Measurements from ENCODE around the gene AK6. TPM values are rescaled to one million over a fixed set of nuclear protein-coding genes. Genes with fewer than 3 reads are reported as not detected.

AK6 gene
- 10 to 100 TPM; 24.6 to 32.0 TPM for total RNA-seq
- 59.2 TPM for polyA plus RNA-seq (ENCODE audit: insufficient read depth, low read depth, low replicate concordance)
- long read RNA-seq, donor 1, transcript AK6-202 (5 exons, 1,648 nt), result major isoform, 39 of 40 reads
- long read RNA-seq, donor 1, partial matches to known transcripts, result 0 of 40 reads
- long read RNA-seq, donor 1, other reads (novel, unspliced or antisense), result 0 of 40 reads
- long read RNA-seq, donor 2, transcript AK6-202 (5 exons, 1,648 nt), result major isoform, 25 of 27 reads
- long read RNA-seq, donor 2, partial matches to known transcripts, result 0 of 27 reads
- long read RNA-seq, donor 2, other reads (novel, unspliced or antisense), result 0 of 27 reads

DNA sequence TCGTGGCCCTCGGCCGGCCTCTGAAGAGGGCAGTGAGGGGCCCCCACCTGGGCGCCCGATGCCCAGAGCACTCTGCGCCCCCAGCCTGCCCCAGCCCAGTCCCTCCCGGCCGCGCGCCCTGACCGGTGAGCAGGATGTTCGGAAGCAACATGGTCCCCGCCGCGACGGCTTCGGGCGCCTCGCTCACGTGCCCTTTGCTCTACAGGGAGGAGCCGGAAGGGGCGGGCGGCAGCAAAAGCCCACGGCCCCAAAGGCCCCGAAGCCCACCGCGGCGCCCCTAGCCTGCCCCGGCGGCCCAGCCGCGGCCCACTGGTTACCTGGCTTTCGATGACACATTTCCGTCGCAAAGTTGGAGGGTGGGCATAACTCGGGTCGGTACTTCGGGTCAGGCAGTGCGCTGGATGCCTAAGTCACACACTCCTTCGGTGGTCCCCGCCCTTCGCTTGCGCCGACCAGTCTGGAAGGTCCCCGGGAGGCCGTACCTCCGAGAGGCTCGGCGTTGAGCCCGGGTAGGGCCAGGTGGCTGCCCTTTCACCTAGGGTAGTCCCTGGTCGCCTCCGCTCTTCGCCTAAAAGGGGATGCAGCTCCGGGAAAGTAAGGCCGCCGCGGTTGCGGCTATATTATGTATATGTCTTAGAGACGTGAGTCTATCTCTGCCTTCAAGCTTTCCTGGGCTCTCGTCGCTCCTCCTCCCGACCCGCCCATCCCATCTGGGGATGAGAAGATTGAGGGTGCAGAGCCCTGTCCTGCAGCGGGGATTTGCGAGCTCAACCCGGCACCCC lies at the start of gene AK6, which contains the start of the genes RAD17 and TAF9:
Gene AK6, minus strand, starts transcription at position 181 of the 782 bp plus-strand sequence. Its CDS starts 30 bp downstream, at position 151.
Gene RAD17, plus strand, starts transcription at position 479 of the 782 bp plus-strand sequence. CDS start 2,391 bp downstream, outside the sequence.
Gene TAF9, minus strand, starts transcription at position 181 of the 782 bp plus-strand sequence. CDS start 3,783 bp downstream, outside the sequence.
- TF ChIP-seq POLR2A (IDR thresholded peaks at IDR 0.05), result no peak
- peak in 1 of 3 experiments; percentile 10 for TF ChIP-seq CTCF (IDR thresholded peaks at IDR 0.05)
- Histone ChIP-seq H3K9me3 (no peaks in the 10 kb centered on the region), H3K27ac (peak within 1 kb of the TSS; percentile 97 to 99), H3K27me3 (no peaks in the 10 kb centered on the region), H3K36me3 (ENCODE audit: low read depth, missing control alignments) (no peaks in the 10 kb centered on the region), H3K4me1 (peaks cover 16% of the 10 kb centered on the region), H3K4me3 (peak within 1 kb of the TSS; percentile 75 to 92)
- intact Hi-C loops (cut with DNase I; ENCODE audit: low total_unique reads), result no loop called here
- peak; percentile 97 for DNase-seq
- 0 to 1% methylated on average over 16 to 52 of the region's 66 CpGs for WGBS, 2 donors

- no peak for TF ChIP-seq POLR2A (IDR thresholded peaks at IDR 0.05)
- TF ChIP-seq CTCF (IDR thresholded peaks at IDR 0.05), result no peak
- 91 to 95% methylated on average over 3 of the region's 3 CpGs for whole genome bisulfite sequencing, 2 donors
- no peak overlapping the region for H3K27ac ChIP-seq
- H3K4me1 ChIP-seq, result no peaks in the 10 kb centered on the region
- H3K4me3 ChIP-seq, result no peak overlapping the region
- intact Hi-C loops (cut with DNase I; ENCODE audit: low total_unique reads), result no loop called here
- no peaks in the 10 kb centered on the region for H3K27me3 ChIP-seq
- no peaks in the 10 kb centered on the region for H3K36me3 ChIP-seq (ENCODE audit: low read depth, missing control alignments)
- DNase-seq, result no peak
- H3K9me3 ChIP-seq, result no peaks in the 10 kb centered on the region
Observed at GRCh38 chr5:69418554-69418953, 49.2 kb upstream of the AK6 start.

- Histone ChIP-seq H3K9me3 (no peaks in the 10 kb centered on the region), H3K36me3 (ENCODE audit: low read depth, missing control alignments) (no peaks in the 10 kb centered on the region), H3K27ac (no peak overlapping the region), H3K4me1 (no peaks in the 10 kb centered on the region), H3K27me3 (no peaks in the 10 kb centered on the region), H3K4me3 (no peak overlapping the region)
- no peak for DNase-seq
- TF ChIP-seq CTCF (IDR thresholded peaks at IDR 0.05) (no peak), POLR2A (IDR thresholded peaks at IDR 0.05) (no peak)
- intact Hi-C loops (cut with DNase I; ENCODE audit: low total_unique reads), result no loop called here
Observed at GRCh38 chr5:69416699-69417098, 47.4 kb upstream of the AK6 start.

GRCh38 chr5:69416180-69416579 lies 46.9 kb upstream of the AK6 start:
- no peak for DNase-seq
- intact Hi-C loops (cut with DNase I; ENCODE audit: low total_unique reads), result no loop called here

More at GRCh38 chr5:69416180-69416579, 46.9 kb upstream of the AK6 start:
- Histone ChIP-seq H3K9me3 (no peaks in the 10 kb centered on the region), H3K27me3 (no peaks in the 10 kb centered on the region), H3K4me1 (no peaks in the 10 kb centered on the region), H3K36me3 (ENCODE audit: low read depth, missing control alignments) (no peaks in the 10 kb centered on the region), H3K27ac (no peak overlapping the region), H3K4me3 (no peak overlapping the region)
- TF ChIP-seq CTCF (IDR thresholded peaks at IDR 0.05) (no peak), POLR2A (IDR thresholded peaks at IDR 0.05) (no peak)
- WGBS, 2 donors, result 68 to 73% methylated on average over 6 of the region's 6 CpGs
